Nucleus accumbens (tissue), 56 donors: Measurements from ENCODE around the gene KLF9.

Experiments used
- DNase-seq, 56 donors: peaks; one replicate each; lab custom pipeline; 2025; lab: John Stamatoyannopoulos, UW

Gene KLF9

DNA sequence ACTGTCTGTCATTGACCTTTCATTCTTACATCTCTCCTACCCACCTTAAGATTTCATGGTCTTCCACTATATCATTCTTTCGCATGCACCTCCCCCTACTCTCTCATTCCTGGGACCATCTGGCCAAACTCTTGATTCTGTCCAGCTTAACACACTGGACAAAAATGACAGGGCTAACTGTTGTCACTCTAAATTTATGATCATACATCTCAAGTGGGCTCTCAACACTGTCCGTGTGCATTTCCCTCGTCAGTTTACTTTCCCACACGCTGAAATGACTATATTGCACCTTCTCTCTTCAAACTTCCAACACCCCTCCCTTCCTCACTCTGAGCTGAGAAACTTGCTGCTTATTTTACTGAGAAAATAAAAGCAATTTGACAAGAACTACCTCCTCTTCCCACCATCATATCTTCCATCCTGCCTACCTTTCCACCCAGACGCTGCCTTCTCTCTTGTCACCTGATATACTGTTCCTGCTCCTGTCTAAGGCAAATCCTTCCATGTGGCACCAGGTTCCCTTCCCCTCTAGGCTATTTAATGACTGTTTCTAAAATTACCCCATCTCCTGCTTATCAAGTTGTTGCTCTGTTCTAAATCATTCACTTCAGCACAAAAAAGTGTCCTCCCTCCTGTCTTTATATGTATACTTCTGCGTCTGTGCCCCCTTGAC, 8.1 kb upstream of the KLF9 start:
- DNase-seq = peak in 3 of 56 donors; percentile 24 to 41 (median 29)

DNA sequence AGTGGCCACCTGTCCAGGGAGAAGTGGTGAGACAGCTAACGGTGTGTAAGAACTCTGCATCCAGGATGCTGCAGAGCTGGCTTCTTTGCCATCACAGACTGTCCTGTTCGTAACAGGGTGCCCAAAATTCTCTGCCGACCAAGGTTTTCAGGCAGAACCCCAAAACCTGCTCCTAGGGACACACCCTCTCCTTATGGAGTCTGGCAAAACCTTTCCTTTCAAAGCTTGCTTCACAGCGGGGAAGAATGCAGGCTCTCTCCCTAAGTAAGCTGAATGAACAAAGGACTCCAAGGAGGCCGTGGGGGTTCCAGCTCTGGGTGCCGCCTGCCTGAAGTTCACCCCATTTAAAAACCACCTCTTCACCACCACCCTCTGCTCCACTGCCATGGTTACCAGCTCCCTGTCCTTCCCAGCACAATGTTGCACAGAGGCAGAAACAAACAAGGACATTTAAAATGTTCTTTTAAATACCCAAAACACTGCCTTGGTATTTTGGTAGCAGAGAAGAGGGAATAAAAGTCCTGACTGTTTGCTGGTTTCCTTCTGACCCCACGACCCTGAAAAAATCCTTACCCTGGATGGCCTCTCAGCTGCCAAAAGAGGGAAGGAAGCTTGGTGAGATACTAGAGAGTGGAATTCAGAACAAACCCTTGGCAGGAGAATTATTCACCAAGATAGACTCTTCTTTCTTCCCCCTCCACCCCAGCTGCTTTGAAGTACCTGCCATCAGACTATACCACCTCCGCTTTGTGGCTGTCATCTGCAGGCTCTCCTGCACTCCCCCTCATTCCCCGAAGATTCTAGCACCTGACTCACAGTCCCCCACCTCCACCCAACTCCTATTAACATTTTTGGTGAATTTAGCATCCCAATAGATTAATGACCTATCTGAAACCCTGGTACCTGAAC, 7.1 kb upstream of the KLF9 start:
- peak in 47 of 56 donors; percentile 9 to 80 (median 54) for DNase-seq

DNA sequence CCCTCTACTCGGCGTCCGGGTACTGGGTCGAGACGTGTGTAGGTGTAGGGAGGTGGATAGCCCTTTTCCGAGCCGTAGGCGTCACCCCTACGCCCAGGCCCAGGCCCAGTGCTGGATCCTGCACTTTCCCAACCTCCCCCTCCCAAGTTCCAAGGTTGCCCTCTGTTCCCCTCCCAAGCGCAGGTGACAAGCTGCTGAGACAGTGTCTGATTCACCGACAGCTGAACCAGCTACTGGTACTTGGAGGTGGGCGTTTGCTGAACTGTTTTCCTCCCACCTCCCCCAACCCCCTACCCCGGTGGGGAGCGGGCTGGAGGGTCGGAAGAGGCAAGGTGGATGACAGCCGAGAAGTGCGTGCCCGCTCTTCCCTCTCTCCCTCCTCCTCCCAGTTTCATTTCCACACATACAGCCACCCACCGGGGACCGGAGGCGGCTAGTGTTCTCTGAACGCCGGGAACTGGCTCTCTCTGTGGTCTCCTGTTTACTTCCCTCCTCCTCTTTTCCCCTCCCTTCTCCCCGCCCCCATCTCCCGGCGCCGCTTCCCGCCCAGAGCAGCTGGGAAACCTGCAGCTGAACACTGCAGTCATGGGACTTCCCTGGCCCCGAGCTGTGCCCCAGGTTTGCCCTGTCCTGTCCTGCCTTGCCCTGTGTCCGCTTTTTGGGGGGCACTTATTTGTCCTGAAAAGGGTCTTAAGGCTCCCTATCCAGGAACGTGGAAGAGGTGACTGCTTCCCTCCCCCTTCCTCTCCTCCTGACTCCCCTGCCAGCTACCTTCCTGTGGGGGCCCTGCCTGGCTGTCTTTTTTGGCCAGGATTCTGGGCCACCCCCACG, 6.2 kb upstream of the KLF9 start:
- peak; percentile 53 to 92 (median 82) for DNase-seq

DNA sequence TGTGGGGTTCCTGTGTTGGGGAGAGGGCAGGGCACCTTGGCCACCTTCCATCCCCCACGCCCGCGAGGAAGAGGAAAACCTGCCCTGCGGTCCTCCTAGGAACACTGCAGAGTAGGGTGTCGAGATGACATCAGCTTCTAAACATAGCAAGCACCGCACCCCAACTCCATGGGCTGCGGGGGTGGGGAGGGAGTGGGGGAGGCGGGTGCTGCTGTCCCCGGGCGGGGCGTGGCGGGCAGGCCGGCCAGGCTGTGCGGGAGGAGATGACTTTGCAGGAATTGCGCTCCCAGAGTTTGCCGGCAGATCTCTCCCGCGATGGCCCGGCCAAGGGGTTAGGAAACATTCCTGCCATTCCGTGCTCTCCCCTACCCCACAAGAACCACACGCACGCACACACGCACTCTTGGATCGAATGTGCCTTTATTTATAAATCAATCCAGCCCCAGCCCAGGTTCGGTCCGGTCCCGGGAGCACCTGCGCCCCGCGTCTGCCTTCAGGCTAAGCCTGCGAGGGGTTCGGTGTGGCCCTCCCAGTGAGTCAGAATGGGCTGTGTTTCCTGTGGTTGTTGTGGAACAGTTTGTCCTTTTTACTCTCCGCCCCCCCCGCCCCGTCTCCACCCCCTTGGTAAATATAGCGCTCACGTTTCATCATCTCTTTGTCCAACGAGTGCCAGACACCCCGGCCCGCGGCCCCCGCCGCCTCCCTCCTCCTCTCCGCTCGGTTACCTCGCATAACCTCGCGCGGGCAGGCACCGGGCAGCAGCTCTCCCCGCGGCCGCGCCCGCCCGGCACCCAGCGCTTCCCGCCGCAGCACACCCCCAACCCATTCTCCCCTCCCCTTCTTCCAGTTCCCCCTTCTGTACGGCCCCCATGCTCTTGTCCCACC, 5.3 kb upstream of the KLF9 start:
- DNase-seq = peak; percentile 40 to 95 (median 82)

DNA sequence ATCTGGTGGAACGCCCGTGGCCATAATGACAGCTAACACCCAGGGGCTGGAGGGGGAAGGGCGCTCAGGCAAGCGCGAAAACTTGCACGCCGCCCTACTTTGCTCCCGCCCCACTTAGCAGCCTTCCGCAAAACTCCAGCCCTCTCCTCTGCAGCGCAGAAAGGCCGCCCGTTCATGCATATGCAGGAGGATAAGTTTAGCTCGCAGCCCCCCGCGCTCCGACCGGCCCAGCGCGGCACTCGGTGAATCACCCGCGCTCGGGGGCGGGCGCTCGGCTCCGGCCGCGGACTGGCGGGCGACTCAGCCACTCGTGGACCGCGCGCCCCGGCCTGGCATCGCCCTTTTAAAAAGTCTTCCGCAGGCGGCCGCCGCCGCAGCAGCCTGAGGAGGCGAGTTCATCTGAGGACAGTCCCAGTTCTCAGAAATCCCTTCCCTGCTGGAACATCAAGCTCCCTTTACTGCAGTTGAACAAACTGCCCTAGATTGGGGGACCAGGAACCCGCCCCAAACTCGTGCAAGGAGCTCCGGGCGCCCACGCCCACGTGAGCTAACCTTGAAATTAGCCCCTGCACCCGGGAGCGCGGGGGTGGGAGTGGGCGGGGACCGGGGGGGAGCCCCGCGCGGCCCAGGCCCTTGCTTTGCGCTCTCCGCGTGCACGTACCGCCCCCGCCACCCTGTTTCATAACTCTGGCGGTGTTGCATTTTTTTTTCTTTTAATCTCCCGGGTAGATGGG, 4.5 kb upstream of the KLF9 start:
- DNase-seq = peak; percentile 65 to 99 (median 87)

DNA sequence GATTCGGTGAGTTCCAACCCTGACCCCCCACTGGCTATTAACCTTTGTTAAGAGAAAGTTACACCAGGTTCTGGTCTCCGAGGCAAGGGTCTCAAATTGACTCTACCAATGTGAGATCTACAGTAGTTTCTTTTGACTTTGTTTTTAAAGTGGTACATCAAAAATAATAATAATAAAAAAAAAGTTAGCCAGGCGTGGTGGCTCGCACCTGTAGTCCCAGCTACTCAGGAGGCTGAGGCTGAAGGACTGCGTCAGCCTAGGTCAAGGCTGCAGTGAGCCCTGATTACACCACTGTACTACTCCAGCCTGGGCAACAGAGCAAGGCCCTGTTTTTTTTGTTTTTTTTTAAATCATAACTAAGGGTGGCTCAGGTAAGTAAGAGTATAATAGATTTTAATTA, 1.0 kb upstream of the KLF9 start:
- DNase-seq = no peak

DNA sequence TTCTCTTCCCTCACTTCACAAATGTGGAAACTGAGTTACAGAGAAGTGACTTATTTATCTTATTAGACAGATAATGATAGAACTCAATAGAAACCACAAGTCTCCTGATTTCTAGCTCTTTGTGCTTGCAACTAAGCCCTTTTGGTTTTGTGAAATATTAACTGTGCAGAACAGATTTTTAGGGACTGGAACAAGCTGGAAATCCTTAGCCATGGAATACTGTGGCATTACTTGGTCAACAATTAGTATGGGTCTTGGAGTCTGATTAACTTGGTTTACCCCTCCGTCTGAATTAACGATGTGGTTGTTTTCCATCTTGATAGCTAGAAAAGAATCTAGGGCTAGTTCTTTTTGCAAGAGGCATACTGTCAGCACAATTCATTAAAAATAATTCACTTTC, 584 bp upstream of the KLF9 start:
- no peak for DNase-seq

DNA sequence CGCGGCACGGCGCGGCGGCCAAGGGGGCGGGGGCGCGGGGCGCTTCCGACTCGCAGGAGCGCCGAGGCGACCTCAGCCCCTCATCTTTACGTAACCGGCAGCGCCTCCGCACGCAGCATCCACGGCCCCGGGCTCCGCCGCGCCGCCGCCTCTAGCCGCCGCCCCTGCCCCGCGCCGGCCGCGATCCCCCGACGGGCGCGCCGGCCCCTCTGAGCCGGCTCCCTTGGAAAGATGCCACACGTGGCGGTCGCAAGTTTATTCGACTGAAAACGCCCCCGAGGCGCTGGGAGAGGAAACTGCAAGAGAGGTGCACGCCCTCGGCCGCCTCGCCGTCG, 1.0 kb downstream of the KLF9 start:
- peak in 12 of 56 donors; percentile 46 to 83 (median 66) for DNase-seq

DNA sequence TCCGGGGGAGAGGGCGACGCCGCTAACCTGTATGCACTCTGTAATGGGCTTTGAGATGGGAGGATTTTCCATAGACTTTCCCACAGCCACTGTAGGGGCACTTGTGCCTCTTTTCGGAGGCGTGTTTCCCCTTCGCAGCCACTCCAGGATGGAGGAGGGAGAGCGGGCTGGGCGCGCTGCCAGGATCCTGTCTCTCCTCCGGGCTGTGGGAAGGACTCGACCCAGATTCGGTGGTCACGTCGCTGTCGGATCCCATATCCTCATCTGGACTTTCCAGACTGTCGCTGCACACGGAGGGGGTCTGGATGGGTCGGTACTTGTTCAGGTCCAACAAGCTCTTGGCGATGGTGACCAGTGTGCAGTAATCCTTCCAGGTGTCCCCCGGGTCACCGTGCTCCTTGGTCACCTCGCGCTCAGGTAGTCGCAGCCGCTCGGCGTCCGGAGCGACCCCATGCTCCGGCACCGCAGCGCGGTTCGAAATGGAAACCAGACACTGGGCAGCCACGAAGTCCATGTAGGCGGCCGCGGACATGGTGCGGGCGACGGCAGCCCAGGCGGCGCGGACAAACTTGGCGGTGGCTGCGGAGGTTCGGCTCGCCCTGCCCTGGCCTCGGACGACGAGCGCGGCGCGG, 1.5 kb downstream of the KLF9 start:
- DNase-seq = peak in 53 of 56 donors; percentile 20 to 83 (median 60)

DNA sequence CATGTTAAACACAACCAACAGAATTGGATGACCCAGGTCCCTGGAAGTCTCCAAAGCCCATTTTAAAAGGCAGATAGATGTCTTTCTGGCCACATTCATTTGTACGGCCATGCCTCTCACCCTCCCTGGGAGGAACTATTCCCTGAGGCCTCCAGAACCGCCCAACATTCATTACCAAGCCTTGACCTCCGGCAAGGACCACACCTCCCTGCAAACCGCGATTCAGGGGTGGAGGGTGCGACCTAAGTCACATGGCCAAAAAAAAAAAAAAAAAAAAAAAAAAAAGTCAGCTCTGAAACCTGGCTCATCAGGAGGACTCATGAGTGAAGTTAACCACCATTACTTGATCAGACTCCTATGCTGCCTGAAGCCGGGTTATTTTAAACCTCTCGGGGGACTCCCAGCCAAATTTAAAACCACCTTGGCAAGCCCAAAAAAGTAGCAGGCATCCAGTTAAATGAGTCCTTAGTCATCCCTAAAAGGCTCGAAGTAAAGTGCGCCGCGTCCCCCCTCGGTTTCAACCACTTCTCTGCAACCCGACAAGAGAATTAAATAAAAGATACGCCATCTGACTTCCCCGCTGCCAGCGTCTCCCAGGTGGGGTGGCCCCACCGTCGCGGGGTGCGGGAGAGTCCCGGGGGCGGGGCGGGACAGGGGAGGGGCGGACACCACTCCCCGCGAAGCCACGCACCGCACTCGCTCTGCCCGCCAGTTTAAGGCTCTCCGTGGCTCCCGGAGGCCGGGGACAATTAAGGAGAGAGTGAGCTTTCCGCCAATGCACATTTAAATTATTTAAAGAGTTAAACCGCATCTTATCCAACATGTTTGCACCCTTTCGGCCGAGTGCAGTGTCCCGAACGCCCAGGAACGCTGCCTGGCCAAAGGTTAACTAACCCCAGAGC, 2.3 kb downstream of the KLF9 start:
- DNase-seq = peak in 37 of 56 donors; percentile 10 to 77 (median 50)

DNA sequence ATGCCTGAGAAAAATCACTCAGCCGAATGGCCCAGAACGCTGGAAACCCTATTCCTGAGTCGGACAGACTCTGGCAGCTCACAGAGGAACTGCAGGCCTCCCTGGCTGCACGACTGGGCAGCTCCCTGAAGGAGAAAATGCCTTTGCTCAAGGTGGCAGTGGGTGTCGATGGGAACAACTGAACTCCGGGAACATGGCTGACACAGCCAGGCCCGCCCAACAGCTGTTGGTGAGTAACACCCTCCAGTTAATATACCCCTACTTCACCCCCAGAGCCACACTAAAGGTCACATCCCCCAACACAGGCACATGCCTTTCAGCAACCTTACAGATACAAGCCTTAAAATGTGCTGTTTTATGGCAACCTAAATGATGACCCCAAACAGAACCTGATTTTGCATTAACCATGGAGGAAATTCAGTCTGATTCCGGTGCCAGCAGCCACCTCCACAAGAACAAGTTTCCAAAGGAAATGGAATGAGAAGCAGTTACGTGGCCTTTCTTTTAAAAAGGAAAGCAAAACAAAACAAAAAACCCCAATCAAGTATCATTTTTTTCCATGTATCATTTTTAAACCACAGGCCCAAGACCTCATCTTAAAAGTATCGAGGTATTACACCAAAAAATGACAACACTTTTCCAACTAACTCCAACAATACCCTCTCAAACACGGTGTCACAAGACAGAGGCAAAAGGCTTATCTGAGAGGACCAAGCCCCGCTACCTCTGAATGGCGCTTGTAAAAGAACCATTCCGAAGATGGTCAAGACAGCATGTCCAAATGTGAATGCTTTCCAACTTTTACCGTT, 3.1 kb downstream of the KLF9 start:
- DNase-seq = peak in 45 of 56 donors; percentile 11 to 69 (median 35)

DNA sequence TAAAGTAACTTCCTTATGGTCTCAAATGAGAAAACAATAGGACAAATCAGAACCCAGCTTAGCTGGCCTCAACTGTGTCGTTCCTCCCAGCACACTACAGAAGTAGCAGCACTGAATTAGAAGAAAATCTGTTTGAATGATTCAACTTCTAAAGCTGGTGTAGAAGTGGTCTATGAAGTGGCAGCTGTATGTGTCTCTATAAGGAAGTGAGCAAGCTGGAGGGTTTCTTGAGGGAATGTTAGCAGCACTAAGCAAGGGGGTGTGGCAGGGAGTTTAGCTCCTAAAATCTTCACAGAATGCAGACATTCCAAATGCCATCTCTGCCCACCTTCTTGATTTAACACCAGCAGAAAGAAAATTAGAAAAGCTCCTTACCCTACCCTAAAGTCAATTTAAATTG, 4.1 kb downstream of the KLF9 start:
- DNase-seq = peak in 2 of 56 donors; percentile 6 to 16

DNA sequence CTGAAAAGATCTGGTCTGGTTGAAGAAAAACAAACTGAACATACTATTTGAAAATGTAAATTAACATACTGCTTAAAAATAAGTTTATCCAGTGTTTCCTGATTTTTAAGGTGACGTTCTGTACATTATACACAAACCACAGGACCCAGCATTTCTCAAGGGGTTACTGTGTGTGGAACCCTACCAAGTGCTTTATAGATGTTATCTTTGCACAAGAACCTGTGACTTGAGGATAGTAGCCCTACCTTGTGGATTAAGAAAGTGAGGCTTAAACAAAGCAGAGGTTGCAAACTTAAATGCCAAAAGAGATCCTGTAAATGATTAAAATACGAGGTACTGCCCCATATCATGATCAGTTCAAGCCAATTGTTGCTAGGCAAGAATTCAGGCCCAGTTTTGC, 4.7 kb downstream of the KLF9 start:
- DNase-seq = no peak

DNA sequence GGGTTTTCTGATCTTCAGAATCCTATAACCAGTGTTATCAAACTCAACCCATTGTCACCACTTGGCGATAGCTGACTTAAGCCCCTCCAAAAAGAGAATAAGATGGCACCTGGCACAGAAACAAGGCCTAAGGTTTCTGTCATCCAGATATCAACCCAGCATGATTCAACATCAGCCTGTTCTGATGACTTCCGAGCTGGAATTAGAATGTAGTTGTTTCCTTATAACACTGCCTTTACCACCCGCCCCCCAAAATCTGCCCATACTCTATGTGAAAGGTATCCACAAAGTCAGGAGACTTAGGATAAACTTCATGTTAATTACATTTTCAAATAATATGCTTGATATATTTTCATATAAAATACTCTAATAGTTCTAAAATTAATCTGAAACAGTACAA, 5.2 kb downstream of the KLF9 start:
- DNase-seq = no peak

DNA sequence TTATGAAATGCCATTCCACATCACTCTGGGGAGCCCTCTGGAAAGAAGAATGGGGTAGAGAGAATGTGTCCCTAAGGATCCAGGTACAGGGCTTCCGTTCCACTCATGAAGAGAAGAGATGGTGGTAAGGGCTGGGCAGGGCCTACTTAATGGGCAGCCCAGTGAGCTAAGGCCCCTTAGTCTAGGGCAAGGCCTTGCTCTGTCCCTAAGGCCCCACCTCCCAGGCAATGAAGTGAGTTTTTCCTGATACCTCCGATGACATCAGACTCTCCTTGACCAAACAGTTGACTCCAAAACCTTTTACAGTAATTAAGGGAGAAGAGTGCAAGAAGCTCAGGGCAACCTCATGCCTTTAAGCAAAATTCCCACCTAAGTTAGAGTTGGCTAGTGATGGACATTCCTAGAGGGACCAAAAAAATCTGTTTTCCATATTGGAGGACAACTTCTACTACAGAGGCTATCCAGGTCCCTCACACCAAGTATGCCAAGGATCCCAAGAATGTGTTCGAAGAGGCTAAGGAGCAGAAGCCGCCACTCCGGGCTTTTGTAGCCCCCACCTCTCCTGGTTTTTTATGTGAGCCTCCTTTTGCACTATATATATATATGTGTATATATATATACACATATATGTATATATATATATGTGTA, 5.9 kb downstream of the KLF9 start:
- DNase-seq = no peak

DNA sequence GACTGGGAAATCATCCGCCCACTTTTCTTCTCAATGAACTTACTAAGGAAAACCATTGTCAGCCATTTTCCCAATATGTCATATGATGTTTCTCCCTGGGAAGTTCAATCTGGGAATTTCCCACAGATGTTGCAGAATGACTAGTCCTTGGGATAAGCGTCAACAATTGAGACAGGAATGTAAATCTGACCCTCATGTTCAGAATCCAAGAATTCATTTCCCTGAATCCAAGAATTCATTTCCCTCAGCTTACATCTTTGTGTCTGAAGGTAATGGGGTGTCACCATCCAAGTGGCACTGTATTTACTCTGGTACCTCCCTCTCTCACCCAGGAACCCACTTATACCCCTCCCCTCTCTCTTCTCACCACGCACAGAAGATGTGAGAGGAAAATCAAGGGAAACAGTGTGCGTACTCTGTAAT, 7.4 kb downstream of the KLF9 start:
- DNase-seq = no peak
